Esophagus muscularis mucosa (tissue), 4 donors: ENCODE results near the gene URI1. TPM values are rescaled to one million over a fixed set of nuclear protein-coding genes. Genes with fewer than 3 reads are reported as not detected.

Experiments used
- DNase-seq: peaks from one replicate; pipeline ENCODE4 v3.0.0-alpha.2; 2017; ENCODE audit errors: extremely low spot score
- H3K27ac ChIP-seq, 4 donors: fragments of 200-600 bp; sonication (generic); replicated peaks in 1 of 4; 1 replicate in 3 of 4; 2 replicates in 1 of 4; pipeline ENCODE4 v1.5.1; 2016 to 2019; ENCODE audit warnings: mild to moderate bottlenecking in 1 of 4
- H3K27me3 ChIP-seq, 4 donors: fragments of 200-600 bp; sonication (generic); one replicate each; pipeline versions ENCODE4 v1.5.1 to v1.6.0; 2016 to 2019
- H3K36me3 ChIP-seq, 4 donors: fragments of 200-600 bp; sonication (generic); one replicate each; pipeline ENCODE4 v1.5.1; 2016 to 2019
- H3K4me1 ChIP-seq, 4 donors: fragments of 200-600 bp; sonication (generic); one replicate each; pipeline ENCODE4 v1.5.1; 2016 to 2019
- H3K4me3 ChIP-seq, 4 donors: fragments of 200-600 bp; sonication (generic); 1 replicate in 2 of 4; 2 replicates in 2 of 4; pipeline ENCODE4 v1.5.1; 2016 to 2019; ENCODE audit warnings: mild to moderate bottlenecking in 4 of 4, moderate library complexity in 1 of 4
- H3K9me3 ChIP-seq, 4 donors: fragments of 200-600 bp; sonication (generic); 1 replicate in 3 of 4; 2 replicates in 1 of 4; pipeline ENCODE4 v1.5.1; 2016 to 2019
- CTCF ChIP-seq, 3 experiments: fragments of 200-600 bp in 2 of 3; fragments of 450-650 bp in 1 of 3; sonication (generic) in 2 of 3; IDR thresholded peaks; one replicate each; pipeline ENCODE4 v1.5.1; 2017 to 2019; ENCODE audit warnings: antibody characterized with exemption in 3 of 3, mild to moderate bottlenecking in 2 of 3, moderate library complexity in 1 of 3
- EP300 ChIP-seq: sonication (generic); formaldehyde crosslinking; IDR thresholded peaks from one replicate; pipeline ENCODE4 v1.6.1; 2017; ENCODE audit warnings: antibody characterized with exemption
- POLR2A ChIP-seq: fragments of 450-650 bp; IDR thresholded peaks from one replicate; pipeline ENCODE4 v1.6.1; 2017; ENCODE audit warnings: antibody characterized with exemption, moderate library complexity, mild to moderate bottlenecking, low read depth
- POLR2AphosphoS5 ChIP-seq, 2 donors: sonication (generic); formaldehyde crosslinking; IDR thresholded peaks; one replicate each; pipeline ENCODE4 v1.6.1; 2017; ENCODE audit warnings: antibody characterized with exemption in 2 of 2
- whole genome bisulfite sequencing: methylation state at CpG from one replicate; pipeline ENCODE4 v1.1.5; 2018; 5-methylcytosine and 5-hydroxymethylcytosine counted together
- intact Hi-C: fragments of 100-400 bp; cut with DNase I; formaldehyde crosslinking; loops from one replicate; pipeline ENCODE4 v1.15.1; 2023
- total RNA-seq, 4 donors: library from RNA; depleted of rRNA; stranded (reverse); fragments of >200 nt; gene quantifications; one replicate each; pipeline versions ENCODE4 v1.1.0 to v1.2.1, GENCODE V29; 2016

The URI1 gene
- total RNA-seq, 4 donors from 2014 or later, result 56.4 to 67.8 (median 59.8) TPM

- H3K27ac ChIP-seq, result no peak overlapping the region
- 100% methylated on average over 1 of the region's 1 CpG for WGBS
- TF ChIP-seq CTCF (IDR thresholded peaks at IDR 0.05) (no peak), POLR2A (no peak), EP300 (no peak), POLR2AphosphoS5 (IDR thresholded peaks at IDR 0.05) (no peak)
- peaks cover 0 to 24% (median 10%) of the 10 kb centered on the region in 4 donors for H3K9me3 ChIP-seq
- peaks cover 12 to 29% (median 26%) of the 10 kb centered on the region in 4 donors for H3K4me1 ChIP-seq
- DNase-seq, result no peak
- no peak overlapping the region for H3K4me3 ChIP-seq
- H3K27me3 ChIP-seq, result no peaks in the 10 kb centered on the region
- no peaks in the 10 kb centered on the region for H3K36me3 ChIP-seq
- intact Hi-C loops, result loop anchor here (5.0 kb wide), 1 partner anchor 127 kb away; the partner anchor contains the start of gene CCNE1
These were observed 2.4 kb upstream of the URI1 start for GRCh38 chr19:29939628-29940027.

- DNase-seq, result no peak
- peaks cover 0 to 12% (median 4%) of the 10 kb centered on the region in 4 donors for H3K9me3 ChIP-seq
- H3K27ac ChIP-seq, result no peak overlapping the region
- H3K36me3 ChIP-seq, result no peaks in the 10 kb centered on the region
- peak overlapping the region in 1 of 4 donors; percentile 91 for H3K4me3 ChIP-seq
- H3K27me3 ChIP-seq, result no peaks in the 10 kb centered on the region
- TF ChIP-seq EP300, result no peak
- TF ChIP-seq CTCF (IDR thresholded peaks at IDR 0.05), result no peak
- no peak for TF ChIP-seq POLR2AphosphoS5 (IDR thresholded peaks at IDR 0.05)
- no peak for TF ChIP-seq POLR2A
- peaks cover 12 to 44% (median 39%) of the 10 kb centered on the region in 4 donors for H3K4me1 ChIP-seq
- WGBS, result 84% methylated on average over 9 of the region's 9 CpGs
- intact Hi-C loops, result loop anchor here (5.0 kb wide), 1 partner anchor 129 kb away; the partner anchor contains the start of gene CCNE1
These were observed 961 bp upstream of the URI1 start for GRCh38 chr19:29940971-29941585.

GRCh38 chr19:29942404-29943261 is 594 bp downstream of the URI1 start:
- H3K27me3 ChIP-seq, result no peaks in the 10 kb centered on the region
- no peaks in the 10 kb centered on the region for H3K9me3 ChIP-seq
- peak overlapping the region; percentile 71 to 91 (median 86) for H3K4me3 ChIP-seq
- H3K36me3 ChIP-seq, result no peaks in the 10 kb centered on the region
- TF ChIP-seq EP300 (no peak), POLR2AphosphoS5 (IDR thresholded peaks at IDR 0.05) (peak in 1 of 2 donors; percentile 8), CTCF (IDR thresholded peaks at IDR 0.05) (peak in 1 of 3 experiments; percentile 12)
- DNase-seq, result no peak
- intact Hi-C loops, result loop anchor here (5.0 kb wide), 1 partner anchor 130 kb away; the partner anchor contains the start of gene CCNE1
- peaks cover 12 to 58% (median 48%) of the 10 kb centered on the region in 4 donors for H3K4me1 ChIP-seq
- WGBS, result 8% methylated on average over 11 of the region's 79 CpGs
- peak overlapping the region; percentile 79 to 86 (median 81) for H3K27ac ChIP-seq

- WGBS, result 73% methylated on average over 8 of the region's 8 CpGs
- no peak for TF ChIP-seq POLR2AphosphoS5 (IDR thresholded peaks at IDR 0.05)
- TF ChIP-seq CTCF (IDR thresholded peaks at IDR 0.05), result no peak
- no peak for TF ChIP-seq EP300
- no peak for TF ChIP-seq POLR2A
- Histone ChIP-seq H3K9me3 (no peaks in the 10 kb centered on the region), H3K27ac (peak overlapping the region in 1 of 4 donors; percentile 83), H3K4me3 (peak overlapping the region; percentile 71 to 91 (median 86)), H3K27me3 (no peaks in the 10 kb centered on the region), H3K36me3 (no peaks in the 10 kb centered on the region), H3K4me1 (peaks cover 12 to 62% (median 48%) of the 10 kb centered on the region in 4 donors)
- intact Hi-C loops, result loop anchor here (5.0 kb wide), 1 partner anchor 131 kb away; the partner anchor contains the start of gene CCNE1
- DNase-seq, result no peak
These were observed 1.6 kb downstream of the URI1 start for GRCh38 chr19:29943615-29944014.
